D721Med (cell line): ENCODE results near the gene TCF4.
A peak's percentile ranks its signal among the peaks of the same experiment; 100 is the strongest.

ENCODE experiments used
- DNase-seq: peaks from one replicate; pipeline ENCODE4 v3.0.0; 2011; ENCODE audit warnings: low spot score; ENCODE audit not compliant: insufficient read length
- FAIRE-seq: peaks from 2 replicates; lab custom pipeline; 2011; peaks lifted over from hg19 to GRCh38; lab: Jason Lieb, UNC
- CTCF ChIP-seq: IDR thresholded peaks from 2 replicates; pipeline ENCODE4 v1.5.1; 2012; ENCODE audit warnings: mild to moderate bottlenecking, control low read depth; ENCODE audit not compliant: insufficient read depth; ENCODE audit errors: missing control alignments

Gene TCF4

GRCh38 chr18:55500316-55501086 is 87.5 kb downstream of the TCF4 start:
- FAIRE-seq (no peak), DNase-seq (no peak)
- TF ChIP-seq CTCF, result no peak

GRCh38 chr18:55499526-55499925 is 88.5 kb downstream of the TCF4 start:
- no peak for TF ChIP-seq CTCF
- DNase-seq, result no peak
- no peak for FAIRE-seq

GRCh38 chr18:55497825-55498403 is 90.1 kb downstream of the TCF4 start:
- DNase-seq (no peak), FAIRE-seq (peak; percentile 98)

GRCh38 chr18:55494899-55495298 is 93.1 kb downstream of the TCF4 start:
- no peak for TF ChIP-seq CTCF
- no peak for FAIRE-seq
- no peak for DNase-seq

More at GRCh38 chr18:55497825-55498403, 90.1 kb downstream of the TCF4 start:
- no peak for TF ChIP-seq CTCF

- DNase-seq (no peak), FAIRE-seq (no peak)
- no peak for TF ChIP-seq CTCF
Measured at GRCh38 chr18:55494441-55494840, 93.6 kb downstream of the TCF4 start.

- no peak for DNase-seq
- TF ChIP-seq CTCF, result no peak
- no peak for FAIRE-seq
Measured at GRCh38 chr18:55491616-55492015, 96.4 kb downstream of the TCF4 start.
